ENCODE data around the gene AKIRIN2. TPM values are rescaled to one million over a fixed set of nuclear protein-coding genes. Genes with fewer than 3 reads are reported as not detected.

Gene AKIRIN2
- 39.9 and 72.7 TPM in 2 replicates for total RNA-seq (2011; cell fraction: chromatin; rRNA removed; ENCODE audit: low replicate concordance)
- total RNA-seq (2011; cell fraction: nucleolus; rRNA removed) = 43.6 and 44.0 TPM in 2 replicates
- total RNA-seq (2011; cell fraction: nucleoplasm; rRNA removed) = 65.6 and 75.4 TPM in 2 replicates
- 28.1 and 31.1 TPM in 2 replicates for total RNA-seq (2014; rRNA removed)
- 20.0 and 20.3 TPM in 2 replicates for total RNA-seq (2014; rRNA removed; fragmentation: Illumina TruSeq; extraction: Trizol)
- total RNA-seq (2015; rRNA removed; fragmentation: Illumina TruSeq; extraction: Trizol) = 15.7 and 16.0 TPM in 2 replicates
- total RNA-seq (2021) = 57.4 and 63.9 TPM in 2 replicates
- polyA plus RNA-seq (2011; rRNA removed) = 31.8 and 34.2 TPM in 2 replicates
- 17.0 and 25.7 TPM in 2 replicates for polyA plus RNA-seq (2011; cell fraction: cytosol; rRNA removed)
- polyA plus RNA-seq (2011; cell fraction: nucleus; rRNA removed) = 36.0 and 50.3 TPM in 2 replicates
- 49.2 and 53.0 TPM in 2 replicates for polyA plus RNA-seq (2012)
- polyA plus RNA-seq (2014; fragmentation: Illumina TruSeq; extraction: Trizol) = 37.6 and 38.8 TPM in 2 replicates
- polyA plus RNA-seq (2014; fragmentation: Nextera tagmentation; extraction: Ambion mirVana) = 1 to 10 TPM; 5.8 to 9.1 TPM
- 38.3 and 47.4 TPM in 2 replicates for polyA plus RNA-seq (2014; rRNA removed)
- 20.1 and 24.1 TPM in 2 replicates for polyA minus RNA-seq (2011; rRNA and poly(A)+ RNA removed)
- polyA minus RNA-seq (2011; cell fraction: cytosol; rRNA and poly(A)+ RNA removed) = 21.3 and 26.2 TPM in 2 replicates
- polyA minus RNA-seq (2011; cell fraction: nucleus; rRNA and poly(A)+ RNA removed) = 37.4 and 45.0 TPM in 2 replicates
- Bru-seq, nascent RNA = percentile 95 among the genes with signal in this experiment
- BruChase-seq, experiment 1, labeled RNA remaining after a 2-hour chase = percentile 91 among the genes with signal in this experiment
- percentile 90 among the genes with signal in this experiment for BruChase-seq, experiment 2, labeled RNA remaining after a 6-hour chase
- long read RNA-seq, experiment 1, transcript AKIRIN2-201 (5 exons, 1,662 nt) = major isoform, 141 of 188 reads
- long read RNA-seq, experiment 1, partial matches to known transcripts = 2 of 188 reads
- long read RNA-seq, experiment 1, other reads (novel, unspliced or antisense) = 45 of 188 reads
- long read RNA-seq, experiment 2, transcript AKIRIN2-201 (5 exons, 1,662 nt) = major isoform, 44 of 60 reads
- long read RNA-seq, experiment 2, partial matches to known transcripts = 4 of 60 reads
- long read RNA-seq, experiment 2, other reads (novel, unspliced or antisense) = 12 of 60 reads
- long read RNA-seq, experiment 3, transcript AKIRIN2-201 (5 exons, 1,662 nt) = major isoform, 24 of 27 reads
- long read RNA-seq, experiment 3, partial matches to known transcripts = 1 of 27 reads
- long read RNA-seq, experiment 3, other reads (novel, unspliced or antisense) = 2 of 27 reads

- ATAC-seq (peak; percentile 80), DNase-seq (ENCODE audit: extremely low read depth in 1 of 4, low spot score in 3 of 4) (peak; percentile 85 to 99 (median 88)), FAIRE-seq (peak; percentile 89)
- Histone ChIP-seq H3K36me3 (ENCODE audit: control insufficient read depth, insufficient read depth, low read length) (peaks cover 35% of the 10 kb centered on the region), H3K9ac (ENCODE audit: insufficient read depth in 1 of 2, low read depth in 2 of 2, low read length in 2 of 2) (peak within 1 kb of the TSS; percentile 90 to 99), H3K27ac (ENCODE audit: extremely low read depth, low read depth, low read length) (peak within 1 kb of the TSS; percentile 90), H3K9me1 (ENCODE audit: control insufficient read depth, insufficient read depth, low read length) (no peaks in the 10 kb centered on the region), H3K4me2 (ENCODE audit: insufficient read depth, low read length) (peak within 1 kb of the TSS; percentile 93), H3K9me3 (replicated peaks; ENCODE audit: control insufficient read depth, insufficient read depth, low read depth, low read length) (no peaks in the 10 kb centered on the region), H3K4me1 (replicated peaks in 1 of 2; ENCODE audit: control insufficient read depth in 2 of 2, insufficient read depth in 2 of 2, low read length in 2 of 2) (peaks cover 8 to 15% of the 10 kb centered on the region in 2 experiments), H3K4me3 (peak within 1 kb of the TSS; percentile 96), H3K27me3 (ENCODE audit: control insufficient read depth in 2 of 2, insufficient read depth in 2 of 2, low read length in 2 of 2) (no peaks in the 10 kb centered on the region), H2AFZ (ENCODE audit: low read depth, low read length) (peak within 1 kb of the TSS; percentile 90), H3K79me2 (ENCODE audit: control insufficient read depth, insufficient read depth, low read length) (peaks cover 52% of the 10 kb centered on the region), H4K20me1 (replicated peaks; ENCODE audit: control insufficient read depth, insufficient read depth, low read length) (peaks cover 41% of the 10 kb centered on the region)
- no TSS peak for BruUV-seq (replicated peaks)
- ChIA-PET POLR2A (interaction anchor here (0.7 to 7.8 kb wide), 14 partner anchors 9 to 338 kb away, joined by 3 to 77 read pairs (median 4); no protein-coding TSS in a partner anchor), CTCF (ENCODE audit: low intra/inter-chr PET ratio) (no interaction called here)
- in situ Hi-C loops (cut with MboI) = no loop called here
- WGBS (ENCODE audit: insufficient coverage, low coverage, missing lambda C conversion rate) = 1% methylated on average over 76 of the region's 88 CpGs
- intact Hi-C loops (cut with micrococcal nuclease) = loop anchor here (2.0 to 10.0 kb wide), 4 partner anchors 55 to 227 kb away; partner anchors contain the start of genes RARS2 and SLC35A1
- TF ChIP-seq LCOR (CRISPR knock-in tag; IDR thresholded peaks at IDR 0.05) (no peak), ZNF76 (CRISPR knock-in tag; IDR thresholded peaks at IDR 0.05; ENCODE audit: borderline replicate concordance) (no peak; the same call in 1 of the 2 replicates), TOE1 (IDR thresholded peaks at IDR 0.05; ENCODE audit: borderline replicate concordance) (peak; percentile 50; the same call in 1 of the 2 replicates), TOE1 (CRISPR knock-in tag; IDR thresholded peaks at IDR 0.05; ENCODE audit: borderline replicate concordance, low read depth) (0 out of 2 replicates have a peak, but pooled peaks have one; percentile 36), RB1 (IDR thresholded peaks at IDR 0.05; ENCODE audit: low read depth) (peak; percentile 64), CREB1 (IDR thresholded peaks at IDR 0.05) (peak; percentile 66; the same call in 1 of the 2 replicates), CREB1 (CRISPR knock-in tag; IDR thresholded peaks at IDR 0.05) (peak; percentile 37; the same call in 1 of the 2 replicates), TARDBP (IDR thresholded peaks at IDR 0.05) (no peak), ZNF431 (CRISPR knock-in tag; IDR thresholded peaks at IDR 0.05) (peak; percentile 70; the same call in 1 of the 2 replicates), GABPA (tag; conservative IDR thresholded peaks at IDR 0.05; ENCODE audit: low read depth) (peak; percentile 89), HEY1 (CRISPR knock-in tag; IDR thresholded peaks at IDR 0.05; ENCODE audit: borderline replicate concordance) (no peak), RNF219 (CRISPR knock-in tag; IDR thresholded peaks at IDR 0.05) (no peak)
Measured at GRCh38 chr6:87701676-87702588, at the start of gene AKIRIN2. TSS of gene AKIRIN2 (minus strand) at chr6:87702233. CDS start at chr6:87701684, 549 bp downstream.
